ENCODE data around the gene FOXL3.

FOXL3 gene

DNA sequence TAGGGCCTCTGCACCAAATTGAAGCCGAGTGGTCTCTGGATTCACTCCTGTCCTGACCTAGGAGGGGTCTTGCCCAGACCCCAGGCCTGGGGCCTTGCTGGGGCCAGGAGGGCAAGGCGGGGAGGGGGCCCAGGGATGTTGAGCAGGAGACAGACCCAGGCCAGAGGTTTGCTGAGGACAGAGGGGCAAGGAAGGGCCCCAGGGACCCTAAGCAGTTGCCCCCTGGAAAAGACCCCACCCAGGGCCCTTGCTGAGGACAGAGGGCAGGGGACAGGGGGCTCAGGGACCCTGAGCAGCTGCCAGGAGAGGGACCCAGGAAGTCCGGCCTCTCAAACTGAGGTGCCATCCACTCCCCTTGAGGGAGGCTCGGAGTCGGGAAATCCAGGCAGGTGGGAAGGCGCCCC is 32.7 kb downstream of the FOXL3 start:
- H3K9me2 ChIP-seq (replicated peaks; ENCODE audit: insufficient read depth, low read length) = no peaks in the 10 kb centered on the region
- no peak overlapping the region for H3K27ac ChIP-seq (ENCODE audit: low read depth, low read length)
- no peaks in the 10 kb centered on the region for H3F3A ChIP-seq (ENCODE audit: insufficient read depth)
- H3K9ac ChIP-seq (ENCODE audit: low read length) = no peak overlapping the region
- H3K4me3 ChIP-seq (ENCODE audit: insufficient read depth, low read length, poor library complexity, severe bottlenecking) = no peak overlapping the region
- no peaks in the 10 kb centered on the region for H3K36me3 ChIP-seq (ENCODE audit: low read length)
- H3K9me3 ChIP-seq (ENCODE audit: insufficient read depth, low read length) = no peaks in the 10 kb centered on the region
- H4K20me1 ChIP-seq (ENCODE audit: low read depth, low read length) = no peaks in the 10 kb centered on the region
- no peak overlapping the region for H3K4me2 ChIP-seq (ENCODE audit: low read depth, low read length, poor library complexity, severe bottlenecking)
- H3K79me2 ChIP-seq (ENCODE audit: insufficient read depth, low read length) = no peaks in the 10 kb centered on the region
- H3K27me3 ChIP-seq (ENCODE audit: low read length) = 0 out of 2 replicates have a peak, but pooled peaks cover 3% of the 10 kb centered on the region
- no peak overlapping the region for H2AFZ ChIP-seq (ENCODE audit: low read depth, low read length, severe bottlenecking)
- no peak for TF ChIP-seq EZH2phosphoT487 (conservative IDR thresholded peaks at IDR 0.05; ENCODE audit: low read length)
- TF ChIP-seq, protein P1, sequence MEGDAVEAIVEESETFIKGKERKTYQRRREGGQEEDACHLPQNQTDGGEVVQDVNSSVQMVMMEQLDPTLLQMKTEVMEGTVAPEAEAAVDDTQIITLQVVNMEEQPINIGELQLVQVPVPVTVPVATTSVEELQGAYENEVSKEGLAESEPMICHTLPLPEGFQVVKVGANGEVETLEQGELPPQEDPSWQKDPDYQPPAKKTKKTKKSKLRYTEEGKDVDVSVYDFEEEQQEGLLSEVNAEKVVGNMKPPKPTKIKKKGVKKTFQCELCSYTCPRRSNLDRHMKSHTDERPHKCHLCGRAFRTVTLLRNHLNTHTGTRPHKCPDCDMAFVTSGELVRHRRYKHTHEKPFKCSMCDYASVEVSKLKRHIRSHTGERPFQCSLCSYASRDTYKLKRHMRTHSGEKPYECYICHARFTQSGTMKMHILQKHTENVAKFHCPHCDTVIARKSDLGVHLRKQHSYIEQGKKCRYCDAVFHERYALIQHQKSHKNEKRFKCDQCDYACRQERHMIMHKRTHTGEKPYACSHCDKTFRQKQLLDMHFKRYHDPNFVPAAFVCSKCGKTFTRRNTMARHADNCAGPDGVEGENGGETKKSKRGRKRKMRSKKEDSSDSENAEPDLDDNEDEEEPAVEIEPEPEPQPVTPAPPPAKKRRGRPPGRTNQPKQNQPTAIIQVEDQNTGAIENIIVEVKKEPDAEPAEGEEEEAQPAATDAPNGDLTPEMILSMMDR (IDR thresholded peaks at IDR 0.05; ENCODE audit: insufficient read depth, low read length, poor library complexity, severe bottlenecking) = no peak

DNA sequence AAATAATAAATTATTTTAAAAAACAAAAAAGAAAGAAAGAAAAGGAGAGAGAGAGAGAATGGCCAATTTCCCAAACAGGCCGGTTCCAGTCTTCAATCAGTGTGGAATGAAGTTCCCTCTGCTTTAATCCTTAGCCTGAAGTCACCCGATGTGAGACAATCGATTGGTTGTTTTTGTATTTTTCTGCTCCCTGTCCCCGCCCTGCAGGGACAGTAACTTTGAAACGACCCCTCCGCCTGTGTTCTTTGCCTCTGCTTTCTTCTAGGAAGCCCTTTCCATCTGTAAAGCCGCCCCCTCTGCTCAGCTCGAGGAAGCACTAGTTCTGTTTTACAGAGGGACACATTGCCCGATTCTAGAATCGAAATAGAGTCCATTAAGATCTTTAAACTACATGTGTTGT is 33.4 kb downstream of the FOXL3 start:
- Histone ChIP-seq H3K9me2 (replicated peaks; ENCODE audit: insufficient read depth, low read length) (no peaks in the 10 kb centered on the region), H3K4me2 (ENCODE audit: low read depth, low read length, poor library complexity, severe bottlenecking) (no peak overlapping the region), H3K9me3 (ENCODE audit: insufficient read depth, low read length) (no peaks in the 10 kb centered on the region), H3K36me3 (ENCODE audit: low read length) (no peaks in the 10 kb centered on the region), H4K20me1 (ENCODE audit: low read depth, low read length) (no peaks in the 10 kb centered on the region), H3K27me3 (ENCODE audit: low read length) (0 out of 2 replicates have a peak, but pooled peaks cover 3% of the 10 kb centered on the region), H3F3A (ENCODE audit: insufficient read depth) (no peaks in the 10 kb centered on the region), H3K9ac (ENCODE audit: low read length) (no peak overlapping the region), H3K4me3 (ENCODE audit: insufficient read depth, low read length, poor library complexity, severe bottlenecking) (no peak overlapping the region), H2AFZ (ENCODE audit: low read depth, low read length, severe bottlenecking) (no peak overlapping the region), H3K27ac (ENCODE audit: low read depth, low read length) (no peak overlapping the region), H3K79me2 (ENCODE audit: insufficient read depth, low read length) (no peaks in the 10 kb centered on the region)
- TF ChIP-seq, protein P1 (IDR thresholded peaks at IDR 0.05; ENCODE audit: insufficient read depth, low read length, poor library complexity, severe bottlenecking) = no peak
- TF ChIP-seq EZH2phosphoT487 (conservative IDR thresholded peaks at IDR 0.05; ENCODE audit: low read length) = no peak

DNA sequence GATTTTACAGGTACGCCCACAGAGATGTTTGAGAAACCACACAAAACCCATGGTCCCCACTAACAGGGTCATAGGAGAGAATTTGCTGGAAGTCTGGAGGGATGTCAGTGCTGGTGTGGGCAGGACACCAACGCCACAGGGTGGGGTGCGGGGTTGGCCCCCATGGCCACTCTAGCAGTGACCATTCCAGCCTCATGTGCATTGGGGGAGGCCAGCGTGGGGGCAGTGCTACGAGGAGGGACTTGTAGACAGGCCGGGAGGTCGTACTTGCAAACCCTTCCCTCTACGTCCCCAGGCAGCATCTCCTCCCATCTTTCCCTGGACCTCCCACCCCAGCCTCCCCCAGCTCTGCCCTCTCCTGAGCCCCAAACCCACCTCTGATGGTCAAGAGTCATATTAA is 34.0 kb downstream of the FOXL3 start:
- H3K4me2 ChIP-seq (ENCODE audit: low read depth, low read length, poor library complexity, severe bottlenecking) = no peak overlapping the region
- no peaks in the 10 kb centered on the region for H3F3A ChIP-seq (ENCODE audit: insufficient read depth)
- no peaks in the 10 kb centered on the region for H3K9me2 ChIP-seq (replicated peaks; ENCODE audit: insufficient read depth, low read length)
- no peaks in the 10 kb centered on the region for H3K36me3 ChIP-seq (ENCODE audit: low read length)
- no peak overlapping the region for H2AFZ ChIP-seq (ENCODE audit: low read depth, low read length, severe bottlenecking)
- no peaks in the 10 kb centered on the region for H4K20me1 ChIP-seq (ENCODE audit: low read depth, low read length)
- H3K9me3 ChIP-seq (ENCODE audit: insufficient read depth, low read length) = no peaks in the 10 kb centered on the region
- H3K27me3 ChIP-seq (ENCODE audit: low read length) = 0 out of 2 replicates have a peak, but pooled peaks cover 3% of the 10 kb centered on the region
- H3K4me3 ChIP-seq (ENCODE audit: insufficient read depth, low read length, poor library complexity, severe bottlenecking) = no peak overlapping the region
- no peaks in the 10 kb centered on the region for H3K79me2 ChIP-seq (ENCODE audit: insufficient read depth, low read length)
- no peak for TF ChIP-seq EZH2phosphoT487 (conservative IDR thresholded peaks at IDR 0.05; ENCODE audit: low read length)
- TF ChIP-seq, protein P1 (IDR thresholded peaks at IDR 0.05; ENCODE audit: insufficient read depth, low read length, poor library complexity, severe bottlenecking) = no peak
- H3K9ac ChIP-seq (ENCODE audit: low read length) = no peak overlapping the region
- no peak overlapping the region for H3K27ac ChIP-seq (ENCODE audit: low read depth, low read length)

Data from SU-DHL-6 (cell line).